B cell (primary cell): ENCODE data around the gene PSMD11.

ENCODE experiments used
- EZH2 ChIP-seq: IDR thresholded peaks from 2 replicates; pipeline ENCODE4 v1.6.1; 2012; ENCODE audit warnings: borderline replicate concordance, low read depth, mild to moderate bottlenecking, moderate library complexity, low read length; ENCODE audit not compliant: insufficient read depth, poor library complexity, severe bottlenecking
- TF ChIP-seq, protein P1 (sequence below): fragments of 200-600 bp; IDR thresholded peaks from one replicate; pipeline ENCODE4 v1.8.0; 2022; ENCODE audit warnings: antibody characterized with exemption, mild to moderate bottlenecking

DNA sequence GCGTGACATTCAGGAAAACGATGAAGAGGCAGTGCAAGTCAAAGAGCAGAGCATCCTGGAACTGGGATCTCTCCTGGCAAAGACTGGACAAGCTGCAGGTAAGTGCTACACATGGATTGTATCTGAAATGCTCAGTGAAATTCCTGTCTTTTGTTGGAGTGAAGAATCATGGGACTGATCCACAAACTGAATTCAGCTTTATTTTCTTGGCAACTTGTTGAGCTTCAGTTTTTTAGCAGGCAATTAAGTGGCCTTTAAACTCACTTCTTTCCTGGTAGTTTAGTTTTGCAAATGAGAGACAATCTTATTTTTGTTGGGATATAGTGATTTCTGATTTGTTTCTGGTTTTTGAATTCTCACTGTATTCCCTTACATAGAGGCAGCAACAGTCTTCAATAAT is 2.6 kb downstream of the PSMD11 start:
- TF ChIP-seq EZH2, result no peak
- TF ChIP-seq, protein P1, sequence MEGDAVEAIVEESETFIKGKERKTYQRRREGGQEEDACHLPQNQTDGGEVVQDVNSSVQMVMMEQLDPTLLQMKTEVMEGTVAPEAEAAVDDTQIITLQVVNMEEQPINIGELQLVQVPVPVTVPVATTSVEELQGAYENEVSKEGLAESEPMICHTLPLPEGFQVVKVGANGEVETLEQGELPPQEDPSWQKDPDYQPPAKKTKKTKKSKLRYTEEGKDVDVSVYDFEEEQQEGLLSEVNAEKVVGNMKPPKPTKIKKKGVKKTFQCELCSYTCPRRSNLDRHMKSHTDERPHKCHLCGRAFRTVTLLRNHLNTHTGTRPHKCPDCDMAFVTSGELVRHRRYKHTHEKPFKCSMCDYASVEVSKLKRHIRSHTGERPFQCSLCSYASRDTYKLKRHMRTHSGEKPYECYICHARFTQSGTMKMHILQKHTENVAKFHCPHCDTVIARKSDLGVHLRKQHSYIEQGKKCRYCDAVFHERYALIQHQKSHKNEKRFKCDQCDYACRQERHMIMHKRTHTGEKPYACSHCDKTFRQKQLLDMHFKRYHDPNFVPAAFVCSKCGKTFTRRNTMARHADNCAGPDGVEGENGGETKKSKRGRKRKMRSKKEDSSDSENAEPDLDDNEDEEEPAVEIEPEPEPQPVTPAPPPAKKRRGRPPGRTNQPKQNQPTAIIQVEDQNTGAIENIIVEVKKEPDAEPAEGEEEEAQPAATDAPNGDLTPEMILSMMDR, result no peak
